Tibial artery (tissue), 4 donors: ENCODE data around the gene ATG4B.

Source experiments
- DNase-seq, 2 donors: peaks; one replicate each; pipeline ENCODE4 v3.0.0-alpha.2; 2019
- H3K27ac ChIP-seq, 2 donors: fragments of 200-600 bp; sonication (generic) in 1 of 2; 1 replicate in 1 of 2; 2 replicates in 1 of 2; pipeline ENCODE4 v1.5.1; 2018 to 2019; ENCODE audit warnings: mild to moderate bottlenecking in 1 of 2
- H3K27me3 ChIP-seq, 2 donors: fragments of 200-600 bp; sonication (generic) in 1 of 2; one replicate each; pipeline versions ENCODE4 v1.5.1 to v1.6.0; 2016 to 2019
- H3K36me3 ChIP-seq, 3 donors: fragments of 200-600 bp; sonication (generic) in 2 of 3; one replicate each; pipeline ENCODE4 v1.5.1; 2016 to 2019; ENCODE audit warnings: mild to moderate bottlenecking in 2 of 3
- H3K4me1 ChIP-seq, 4 donors: fragments of 200-600 bp; sonication (generic) in 2 of 4; 1 replicate in 3 of 4; 2 replicates in 1 of 4; pipeline ENCODE4 v1.5.1; 2016 to 2019
- H3K4me3 ChIP-seq, 2 donors: fragments of 200-600 bp; sonication (generic) in 1 of 2; 1 replicate in 1 of 2; 2 replicates in 1 of 2; pipeline ENCODE4 v1.5.1; 2018 to 2019; ENCODE audit warnings: mild to moderate bottlenecking in 2 of 2
- H3K9me3 ChIP-seq, 3 donors: fragments of 200-600 bp; sonication (generic) in 1 of 3; one replicate each; pipeline ENCODE4 v1.5.1; 2016 to 2019
- CTCF ChIP-seq, 2 experiments: fragments of 200-600 bp in 1 of 2; fragments of 450-650 bp in 1 of 2; IDR thresholded peaks; one replicate each; pipeline ENCODE4 v1.5.1; 2017 to 2019; ENCODE audit warnings: antibody characterized with exemption in 2 of 2, mild to moderate bottlenecking in 1 of 2, moderate library complexity in 1 of 2
- intact Hi-C: fragments of 100-400 bp; cut with DNase I; formaldehyde crosslinking; loops from one replicate; pipeline ENCODE4 v1.15.0; 2023; ENCODE audit warnings: low total_unique reads

ATG4B gene

GRCh38 chr2:241654551-241654950, 17.1 kb downstream of the ATG4B start:
- Histone ChIP-seq H3K27me3 (no peaks in the 10 kb centered on the region), H3K27ac (no peak overlapping the region), H3K36me3 (peaks cover 50 to 88% (median 73%) of the 10 kb centered on the region in 3 donors), H3K4me1 (peaks cover 0 to 6% (median 0%) of the 10 kb centered on the region in 4 donors), H3K4me3 (no peak overlapping the region), H3K9me3 (no peaks in the 10 kb centered on the region)
- intact Hi-C loops, result no loop called here
- DNase-seq, result no peak
- no peak for TF ChIP-seq CTCF (IDR thresholded peaks at IDR 0.05)

GRCh38 chr2:241655516-241656189, 18.2 kb downstream of the ATG4B start:
- Histone ChIP-seq H3K27me3 (no peaks in the 10 kb centered on the region), H3K27ac (no peak overlapping the region), H3K9me3 (no peaks in the 10 kb centered on the region), H3K4me3 (no peak overlapping the region), H3K4me1 (no peaks in the 10 kb centered on the region), H3K36me3 (peaks cover 51 to 98% (median 84%) of the 10 kb centered on the region in 3 donors)
- no peak for DNase-seq
- intact Hi-C loops, result no loop called here
- TF ChIP-seq CTCF (IDR thresholded peaks at IDR 0.05), result no peak

- H3K27me3 ChIP-seq, result no peaks in the 10 kb centered on the region
- no peak for DNase-seq
- H3K4me3 ChIP-seq, result no peak overlapping the region
- no peaks in the 10 kb centered on the region for H3K9me3 ChIP-seq
- no peak for TF ChIP-seq CTCF (IDR thresholded peaks at IDR 0.05)
- no peaks in the 10 kb centered on the region for H3K4me1 ChIP-seq
- H3K36me3 ChIP-seq, result peaks cover 55 to 98% (median 83%) of the 10 kb centered on the region in 3 donors
- no peak overlapping the region for H3K27ac ChIP-seq
- intact Hi-C loops, result no loop called here
Measured at GRCh38 chr2:241656190-241656741, 18.8 kb downstream of the ATG4B start.

GRCh38 chr2:241657786-241658254, 20.3 kb downstream of the ATG4B start:
- Histone ChIP-seq H3K36me3 (peaks cover 45 to 97% (median 83%) of the 10 kb centered on the region in 3 donors), H3K9me3 (no peaks in the 10 kb centered on the region), H3K4me3 (no peak overlapping the region), H3K27ac (no peak overlapping the region), H3K4me1 (no peaks in the 10 kb centered on the region), H3K27me3 (no peaks in the 10 kb centered on the region)
- TF ChIP-seq CTCF (IDR thresholded peaks at IDR 0.05), result no peak
- DNase-seq, result no peak
- intact Hi-C loops, result no loop called here

- intact Hi-C loops, result no loop called here
- no peaks in the 10 kb centered on the region for H3K27me3 ChIP-seq
- H3K36me3 ChIP-seq, result peaks cover 45 to 95% (median 79%) of the 10 kb centered on the region in 3 donors
- H3K9me3 ChIP-seq, result no peaks in the 10 kb centered on the region
- no peak for TF ChIP-seq CTCF (IDR thresholded peaks at IDR 0.05)
- no peak for DNase-seq
- no peak overlapping the region for H3K27ac ChIP-seq
- H3K4me3 ChIP-seq, result no peak overlapping the region
- H3K4me1 ChIP-seq, result no peaks in the 10 kb centered on the region
Measured at GRCh38 chr2:241658296-241658695, 20.8 kb downstream of the ATG4B start.
